ENCODE measurements around the gene C1orf141. TPM values are rescaled to one million over a fixed set of nuclear protein-coding genes. Genes with fewer than 3 reads are reported as not detected.

Gene C1orf141
- polyA plus RNA-seq (2011; rRNA removed) (not detected in 2 replicates), polyA minus RNA-seq (2011; rRNA and poly(A)+ RNA removed) (not detected in 2 replicates)

- Histone ChIP-seq H3K9me3 (ENCODE audit: control insufficient read depth, insufficient read depth, low read length) (no peaks in the 10 kb centered on the region; the same call in 1 of the 2 replicates), H3K27me3 (ENCODE audit: control insufficient read depth, insufficient read depth, low read length) (no peaks in the 10 kb centered on the region), H3K4me3 (ENCODE audit: low read depth, low read length) (no peak within 1 kb of the TSS; the same call in 1 of the 2 replicates), H3K27ac (ENCODE audit: low read depth, low read length) (no peak within 1 kb of the TSS)
- ChIA-PET POLR2A (no interaction called here), CTCF (interaction anchor here (1.8 to 6.2 kb wide), 2 partner anchors 9 to 14 kb away, joined by 7 to 45 read pairs; no protein-coding TSS in a partner anchor)
- no peak for TF ChIP-seq CTCF (IDR thresholded peaks at IDR 0.05; ENCODE audit: low read depth, low read length)
- no peak for DNase-seq (ENCODE audit: low read depth, low spot score)
These were observed at the start of gene C1orf141 for GRCh38 chr1:67134695-67135094. C1orf141 (minus strand) TSS chr1:67134970; CDS start chr1:67127240, 7,730 bp downstream.

DNA sequence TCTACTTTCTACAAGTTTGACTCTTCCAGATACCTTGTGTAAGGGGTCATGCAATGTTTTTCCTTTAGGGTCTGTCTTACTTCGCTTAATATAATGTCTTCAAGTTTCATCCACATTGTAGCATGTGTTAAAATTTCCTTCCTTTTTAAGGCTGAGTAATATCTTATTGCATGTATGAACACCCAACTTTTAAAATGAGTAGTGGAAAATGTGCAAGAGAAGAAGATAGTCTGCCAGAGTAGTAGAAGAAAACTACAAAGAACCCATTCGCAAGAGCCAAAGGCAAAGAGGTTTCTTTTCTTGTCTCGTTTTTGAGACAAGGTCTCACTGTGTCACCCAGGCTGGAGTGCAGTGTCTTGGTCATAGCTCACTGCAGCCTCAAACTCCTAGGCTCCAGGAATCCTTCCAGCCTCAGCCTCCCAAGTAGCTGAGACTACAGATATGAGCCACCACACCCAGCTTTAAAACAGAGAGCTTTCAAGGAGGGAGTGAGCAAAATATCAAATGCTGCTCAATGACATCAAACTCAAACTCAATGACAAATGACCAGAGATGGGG, 40.8 kb upstream of the C1orf141 start:
- Histone ChIP-seq H3K9me3 (ENCODE audit: control insufficient read depth, insufficient read depth, low read length) (no peaks in the 10 kb centered on the region), H3K27ac (ENCODE audit: low read depth, low read length) (no peak overlapping the region), H3K4me3 (ENCODE audit: low read depth, low read length) (no peak overlapping the region), H3K27me3 (ENCODE audit: control insufficient read depth, insufficient read depth, low read length) (peaks cover 4% of the 10 kb centered on the region)
- ChIA-PET POLR2A (no interaction called here), CTCF (no interaction called here)
- no peak for DNase-seq (ENCODE audit: low read depth, low spot score)
- TF ChIP-seq CTCF (IDR thresholded peaks at IDR 0.05; ENCODE audit: low read depth, low read length), result no peak

DNA sequence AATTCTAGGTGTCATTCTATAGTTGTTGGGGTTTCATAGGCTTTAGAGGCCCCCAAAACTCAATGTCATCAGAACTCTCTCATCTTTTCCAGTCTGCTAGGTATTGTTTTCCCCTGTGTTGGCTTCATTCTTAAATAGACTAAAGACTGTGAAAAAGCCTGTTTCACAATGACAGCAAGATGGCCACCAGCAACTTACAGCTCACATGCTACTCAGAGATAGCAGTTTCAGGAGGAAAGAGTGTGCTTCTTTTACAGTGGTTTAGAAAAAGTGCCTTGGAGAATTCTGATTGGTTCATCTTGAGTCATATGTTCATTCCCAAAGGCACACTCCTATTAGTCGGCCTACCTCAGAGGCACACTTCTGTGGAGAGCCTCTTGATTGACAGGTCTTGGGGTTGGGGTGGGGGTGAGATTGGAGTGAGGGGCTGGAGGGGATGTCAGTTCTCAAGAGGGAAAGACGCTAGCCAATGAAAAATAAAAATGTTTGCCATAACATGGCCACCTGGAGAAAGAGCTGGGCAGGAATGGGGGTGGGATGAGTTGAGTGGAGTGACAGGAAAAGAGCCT, 40.0 kb upstream of the C1orf141 start:
- ChIA-PET CTCF (no interaction called here), POLR2A (no interaction called here)
- Histone ChIP-seq H3K27me3 (ENCODE audit: control insufficient read depth, insufficient read depth, low read length) (peaks cover 5% of the 10 kb centered on the region), H3K9me3 (ENCODE audit: control insufficient read depth, insufficient read depth, low read length) (no peaks in the 10 kb centered on the region), H3K27ac (ENCODE audit: low read depth, low read length) (no peak overlapping the region), H3K4me3 (ENCODE audit: low read depth, low read length) (no peak overlapping the region)
- no peak for DNase-seq (ENCODE audit: low read depth, low spot score)
- TF ChIP-seq CTCF (IDR thresholded peaks at IDR 0.05; ENCODE audit: low read depth, low read length), result no peak

DNA sequence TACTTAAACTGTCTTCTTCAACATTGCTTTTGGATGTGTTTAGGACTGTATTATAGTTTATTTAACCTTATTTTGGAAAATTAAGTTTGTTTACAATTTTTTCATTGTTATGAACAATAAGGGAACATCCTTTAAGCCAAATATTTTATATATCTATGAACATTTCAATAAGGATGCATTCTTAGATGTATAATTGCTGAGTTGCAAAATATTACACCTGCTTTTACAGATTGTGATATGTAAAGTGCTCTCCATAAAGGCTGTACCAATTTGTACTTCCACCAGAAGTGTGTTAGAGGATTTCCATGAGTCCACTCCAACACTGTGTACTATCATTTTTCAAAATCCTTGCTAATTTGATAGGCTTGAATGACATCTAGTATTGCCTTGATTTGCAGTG, 39.2 kb upstream of the C1orf141 start:
- no peak overlapping the region for H3K4me3 ChIP-seq (ENCODE audit: low read depth, low read length)
- H3K9me3 ChIP-seq (ENCODE audit: control insufficient read depth, insufficient read depth, low read length), result no peaks in the 10 kb centered on the region
- no peak for TF ChIP-seq CTCF (IDR thresholded peaks at IDR 0.05; ENCODE audit: low read depth, low read length)
- POLR2A ChIA-PET, result no interaction called here
- no peak for DNase-seq (ENCODE audit: low read depth, low spot score)
- no peak overlapping the region for H3K27ac ChIP-seq (ENCODE audit: low read depth, low read length)
- peaks cover 5% of the 10 kb centered on the region for H3K27me3 ChIP-seq (ENCODE audit: control insufficient read depth, insufficient read depth, low read length)
- CTCF ChIA-PET, result no interaction called here

- H3K4me3 ChIP-seq (ENCODE audit: low read depth, low read length), result no peak overlapping the region
- H3K27ac ChIP-seq (ENCODE audit: low read depth, low read length), result no peak overlapping the region
- no peak for TF ChIP-seq CTCF (IDR thresholded peaks at IDR 0.05; ENCODE audit: low read depth, low read length)
- no peak for DNase-seq (ENCODE audit: low read depth, low spot score)
- no peaks in the 10 kb centered on the region for H3K9me3 ChIP-seq (ENCODE audit: control insufficient read depth, insufficient read depth, low read length)
- CTCF ChIA-PET, result no interaction called here
- POLR2A ChIA-PET, result no interaction called here
- H3K27me3 ChIP-seq (ENCODE audit: control insufficient read depth, insufficient read depth, low read length), result peaks cover 5% of the 10 kb centered on the region
These were observed 37.2 kb upstream of the C1orf141 start for GRCh38 chr1:67171978-67172377.

Measured in AG04450 (cell line).